IMR-90 (cell line): ENCODE data around the gene HSD11B1L. TPM values are rescaled to one million over a fixed set of nuclear protein-coding genes. Genes with fewer than 3 reads are reported as not detected.

ENCODE experiments used
- ATAC-seq: fragments of 200-7000 bp; cut with Tn5 transposase; 2 replicates; pipeline ENCODE4 v1.9.1; 2020; ENCODE audit warnings: low read depth, mild to moderate bottlenecking, moderate library complexity
- BruUV-seq: library from RNA; stranded (reverse); fragments of 400-500 nt; replicated peaks from 2 replicates; lab custom pipeline; 2021; lab: Mats Ljungman, UMichigan
- CTCF ChIA-PET: fragments of 300-600 bp; formaldehyde crosslinking; extraction: SDS; loops from one replicate; lab custom pipeline; 2021; ENCODE audit warnings: antibody characterized with exemption; lab: Yijun Ruan, JAX
- POLR2A ChIA-PET: fragments of 300-600 bp; sonication (Branson Sonifier 250); formaldehyde crosslinking; loops from one replicate; lab custom pipeline; 2022; ENCODE audit warnings: antibody characterized with exemption; ENCODE audit not compliant: unreplicated experiment; lab: Charles Lee
- DNase-seq: peaks from one replicate; pipeline ENCODE4 v3.0.0; 2013
- H2AFZ ChIP-seq: replicated peaks from 2 replicates; pipeline ENCODE3; 2013; ENCODE audit warnings: low read length, mild to moderate bottlenecking; ENCODE audit not compliant: poor library complexity
- H2AK5ac ChIP-seq: 2 replicates; pipeline ENCODE4 v1.6.1; 2013; ENCODE audit warnings: low read depth, low read length, inconsistent platforms
- H2AK9ac ChIP-seq: replicated peaks from 2 replicates; pipeline ENCODE3; 2013; ENCODE audit warnings: mild to moderate bottlenecking, low read depth, low read length, moderate library complexity; ENCODE audit not compliant: poor library complexity
- H2BK120ac ChIP-seq: 2 replicates; pipeline ENCODE4 v1.6.1; 2013; ENCODE audit warnings: low read depth, low read length, inconsistent platforms
- H2BK15ac ChIP-seq: 3 replicates; pipeline ENCODE4 v1.6.1; 2013; ENCODE audit warnings: low read depth, low read length, inconsistent platforms
- H2BK20ac ChIP-seq: 2 replicates; pipeline ENCODE4 v1.6.1; 2013; ENCODE audit warnings: low read depth, mild to moderate bottlenecking, inconsistent platforms, low read length, moderate library complexity
- H2BK5ac ChIP-seq: 2 replicates; pipeline ENCODE4 v1.6.1; 2013; ENCODE audit warnings: mild to moderate bottlenecking, low read depth, low read length, inconsistent platforms; ENCODE audit not compliant: poor library complexity, severe bottlenecking
- H3K14ac ChIP-seq: replicated peaks from 2 replicates; pipeline ENCODE4 v1.6.1; 2013; ENCODE audit warnings: low read depth, low read length, inconsistent platforms
- H3K18ac ChIP-seq: 2 replicates; pipeline ENCODE4 v1.6.1; 2013; ENCODE audit warnings: low read depth, low read length, control low read depth
- H3K23ac ChIP-seq: 2 replicates; pipeline ENCODE4 v1.6.1; 2013; ENCODE audit warnings: low read depth, low read length, inconsistent platforms
- H3K27ac ChIP-seq: 2 replicates; pipeline ENCODE4 v1.5.1; 2013; ENCODE audit warnings: mild to moderate bottlenecking, control low read depth, low read length; ENCODE audit not compliant: insufficient read depth
- H3K27me3 ChIP-seq: 2 replicates; pipeline ENCODE4 v1.6.1; 2013; ENCODE audit warnings: low read length; ENCODE audit not compliant: control insufficient read depth, insufficient read depth
- H3K36me3 ChIP-seq: 2 replicates; pipeline ENCODE4 v1.6.1; 2013; ENCODE audit warnings: low read length, mixed read lengths; ENCODE audit not compliant: control insufficient read depth, insufficient read depth
- H3K4ac ChIP-seq: 2 replicates; pipeline ENCODE4 v1.6.1; 2013; ENCODE audit warnings: low read depth, low read length, inconsistent platforms
- H3K4me1 ChIP-seq: 2 replicates; pipeline ENCODE4 v1.6.1; 2013; ENCODE audit warnings: low read length, mixed read lengths; ENCODE audit not compliant: control insufficient read depth, insufficient read depth
- H3K4me2 ChIP-seq: 2 replicates; pipeline ENCODE4 v1.6.1; 2013; ENCODE audit warnings: low read depth, mild to moderate bottlenecking, control low read depth, low read length, moderate library complexity
- H3K4me3 ChIP-seq: 2 replicates; pipeline ENCODE4 v1.5.1; 2013; ENCODE audit warnings: low read depth, mild to moderate bottlenecking, control low read depth, low read length, moderate library complexity; ENCODE audit not compliant: insufficient read depth
- H3K56ac ChIP-seq: 2 replicates; pipeline ENCODE4 v1.6.1; 2013; ENCODE audit warnings: low read length, inconsistent platforms; ENCODE audit not compliant: insufficient read depth; ENCODE audit errors: extremely low read depth
- H3K79me1 ChIP-seq, 2 experiments: 2 replicates each; pipeline ENCODE4 v1.6.1; 2013; ENCODE audit warnings: low read length in 2 of 2, inconsistent platforms in 1 of 2, low read depth in 1 of 2
- H3K9ac ChIP-seq: 2 replicates; pipeline ENCODE4 v1.6.1; 2013; ENCODE audit warnings: low read depth, low read length, control low read depth
- H3K9me1 ChIP-seq: 2 replicates; pipeline ENCODE4 v1.6.1; 2013; ENCODE audit warnings: low read length, inconsistent platforms; ENCODE audit not compliant: insufficient read depth
- H3K9me3 ChIP-seq: 2 replicates; pipeline ENCODE4 v1.6.1; 2013; ENCODE audit warnings: low read length; ENCODE audit not compliant: control insufficient read depth, insufficient read depth
- H4K20me1 ChIP-seq: 2 replicates; pipeline ENCODE4 v1.6.1; 2013; ENCODE audit warnings: low read length, inconsistent platforms; ENCODE audit not compliant: insufficient read depth
- H4K5ac ChIP-seq: 2 replicates; pipeline ENCODE4 v1.6.1; 2013; ENCODE audit warnings: mild to moderate bottlenecking, low read depth, low read length, control low read depth
- H4K8ac ChIP-seq, 2 experiments: 2 replicates each; pipeline ENCODE4 v1.6.1; 2013; ENCODE audit warnings: low read depth in 2 of 2, low read length in 2 of 2, control low read depth in 1 of 2, inconsistent platforms in 1 of 2
- H4K91ac ChIP-seq: 2 replicates; pipeline ENCODE4 v1.6.1; 2013; ENCODE audit warnings: low read depth, low read length, inconsistent platforms; ENCODE audit not compliant: insufficient read depth
- SMC3 ChIP-seq: fragments of 150-350 bp; IDR thresholded peaks from 2 replicates; pipeline ENCODE4 v1.6.1; 2016; ENCODE audit warnings: low read depth, mild to moderate bottlenecking, antibody characterized with exemption, low read length, moderate library complexity
- WGBS, 2 experiments: methylation state at CpG; one replicate each; pipeline versions ENCODE4 v1.1.5 to v1.1.7; 2013; ENCODE audit warnings: missing lambda C conversion rate in 2 of 2; ENCODE audit not compliant: insufficient read length in 1 of 2; ENCODE audit errors: extremely low coverage in 2 of 2; 5-methylcytosine and 5-hydroxymethylcytosine counted together
- dilution Hi-C: fragments of 300-500 bp; cut with HindIII; formaldehyde crosslinking; loops from one replicate; pipeline ENCODE4 v1.14.3; 2018; ENCODE audit warnings: low sequenced_read_pairs; ENCODE audit not compliant: unreplicated experiment
- in situ Hi-C: fragments of 300-500 bp; cut with MboI; formaldehyde crosslinking; loops from 3 replicates; pipeline ENCODE4 v1.14.3; 2019; ENCODE audit warnings: low sequenced_read_pairs, inconsistent platforms, mixed read lengths
- intact Hi-C: fragments of 100-400 bp; cut with micrococcal nuclease; formaldehyde crosslinking; loops from 2 replicates; pipeline ENCODE4 v1.10.0; 2022
- polyA plus RNA-seq, 3 experiments: library from polyadenylated mRNA; depleted of rRNA; stranded (reverse); fragments of >200 nt; gene quantifications; 2 replicates each; pipeline ENCODE4 v1.2.3, GENCODE V29; 2012; ENCODE audit warnings: low replicate concordance in 1 of 3
- total RNA-seq: library from RNA; depleted of rRNA; stranded (reverse); fragments of >200 nt; gene quantifications from 2 replicates; pipeline ENCODE4 v1.2.3, GENCODE V29; 2012

The HSD11B1L gene
- total and polyA plus RNA-seq, 2 of the 4 experiments (the other 2 are of a cell fraction), result 2.2 to 7.2 TPM

DNA sequence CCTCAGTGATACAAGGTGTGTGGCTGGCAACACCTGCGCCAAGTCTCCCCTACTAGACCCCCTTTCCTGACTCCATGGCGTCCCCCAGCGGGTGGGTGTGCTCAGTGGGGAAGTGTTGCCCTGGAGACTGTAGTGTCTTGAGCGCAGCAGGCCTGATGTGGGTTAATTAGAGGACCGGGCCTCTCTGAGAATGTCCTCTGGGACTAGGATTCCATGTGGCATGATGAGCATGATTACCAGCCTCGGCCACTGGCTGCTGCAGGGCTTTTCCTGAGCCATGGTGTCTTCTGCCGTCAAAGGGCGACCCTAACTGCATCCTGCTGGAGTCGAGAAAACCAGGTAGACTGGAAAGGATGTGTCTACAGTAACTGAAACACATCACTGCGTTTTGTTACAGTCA is 28.6 kb upstream of the HSD11B1L start:
- H3K23ac ChIP-seq, result no peak overlapping the region
- H2BK120ac ChIP-seq, result no peak overlapping the region
- H4K5ac ChIP-seq, result no peak overlapping the region
- H3K79me1 ChIP-seq, result peaks cover 26 to 45% of the 10 kb centered on the region in 2 experiments
- no peak overlapping the region for H3K4me3 ChIP-seq
- intact Hi-C loops, result no loop called here
- TF ChIP-seq SMC3, result no peak
- H4K8ac ChIP-seq, result no peak overlapping the region
- DNase-seq (no peak), ATAC-seq (no peak)
- no peaks in the 10 kb centered on the region for H3K4me1 ChIP-seq
- H3K36me3 ChIP-seq, result peaks cover 68% of the 10 kb centered on the region
- ChIA-PET POLR2A (no interaction called here), CTCF (no interaction called here)
- no peak overlapping the region for H3K4me2 ChIP-seq
- H3K9ac ChIP-seq, result no peak overlapping the region
- 93% methylated on average over 6 of the region's 10 CpGs; no CpG with 5 or more reads in 1 of the 2 experiments for WGBS, 2 experiments
- H2BK5ac ChIP-seq, result no peak overlapping the region
- H3K27me3 ChIP-seq, result no peaks in the 10 kb centered on the region
- H3K9me1 ChIP-seq, result peaks cover 3% of the 10 kb centered on the region; the same call in 1 of the 2 replicates
- no peak overlapping the region for H3K27ac ChIP-seq
- H2AFZ ChIP-seq, result no peak overlapping the region
- in situ Hi-C loops, result no loop called here
- no peak overlapping the region for H3K56ac ChIP-seq
- no peak overlapping the region for H4K91ac ChIP-seq
- BruUV-seq, result no TSS peak
- no peak overlapping the region for H2BK15ac ChIP-seq
- no peaks in the 10 kb centered on the region for H3K9me3 ChIP-seq
- H4K20me1 ChIP-seq, result peaks cover 5% of the 10 kb centered on the region
- dilution Hi-C loops, result no loop called here
- no peak overlapping the region for H3K14ac ChIP-seq
- H2AK9ac ChIP-seq, result no peak overlapping the region
- H3K18ac ChIP-seq, result no peak overlapping the region
- H2BK20ac ChIP-seq, result no peak overlapping the region
- H3K4ac ChIP-seq, result no peak overlapping the region
- H2AK5ac ChIP-seq, result no peak overlapping the region
